Pancreas (tissue), 10 donors: ENCODE data around the gene SLMAP. TPM values are rescaled to one million over a fixed set of nuclear protein-coding genes. Genes with fewer than 3 reads are reported as not detected.

Experiments
- ATAC-seq, 4 donors: fragments of 200-7000 bp; cut with Tn5 transposase; one replicate each; pipeline versions ENCODE4 v1.8.0 to v1.9.1; 2020; ENCODE audit warnings: mild to moderate bottlenecking in 4 of 4, moderate library complexity in 4 of 4
- DNase-seq, 6 donors: peaks; one replicate each; pipeline ENCODE4 v3.0.0-alpha.2; 2020
- FAIRE-seq: peaks from 2 replicates; lab custom pipeline; 2012; peaks lifted over from hg19 to GRCh38; lab: Jason Lieb, UNC
- H3K27ac ChIP-seq, 4 donors: fragments of 200-600 bp; sonication (generic); 1 replicate in 3 of 4; 2 replicates in 1 of 4; pipeline versions ENCODE4 v1.5.0 to v1.8.0; 2020
- H3K27me3 ChIP-seq, 4 donors: fragments of 200-600 bp; one replicate each; pipeline ENCODE4 v1.8.0; 2021
- H3K36me3 ChIP-seq, 3 donors: fragments of 200-600 bp; sonication (generic) in 1 of 3; one replicate each; pipeline versions ENCODE4 v1.5.0 to v1.8.0; 2020 to 2021
- H3K4me1 ChIP-seq, 3 donors: fragments of 200-600 bp; one replicate each; pipeline ENCODE4 v1.8.0; 2021
- H3K4me3 ChIP-seq, 4 donors: fragments of 200-600 bp; sonication (generic) in 2 of 4; one replicate each; pipeline versions ENCODE4 v1.5.0 to v1.8.0; 2020 to 2021
- H3K9me3 ChIP-seq, 4 donors: fragments of 200-600 bp; one replicate each; pipeline ENCODE4 v1.8.0; 2021
- CTCF ChIP-seq, 4 donors: fragments of 200-600 bp; sonication (generic) in 3 of 4; IDR thresholded peaks; one replicate each; pipeline versions ENCODE4 v1.5.0 to v1.8.0; 2021; ENCODE audit warnings: antibody characterized with exemption in 4 of 4
- WGBS, 2 donors: extraction: QIAGEN DNeasy Blood & Tissue Kit; methylation state at CpG; one replicate each; pipeline ENCODE4 v1.1.7; 2013; 5-methylcytosine and 5-hydroxymethylcytosine counted together
- intact Hi-C, 3 donors: fragments of 100-400 bp; cut with DNase I; formaldehyde crosslinking; loops; one replicate each; pipeline versions ENCODE4 v1.11.1 to v1.14.2; 2022
- polyA plus RNA-seq, 2 donors: library from polyadenylated mRNA; stranded (reverse); fragments of 200-250 nt; gene quantifications; one replicate each; pipeline ENCODE4 v1.2.3, GENCODE V29; 2013
- total RNA-seq, 6 donors: library from RNA; stranded (reverse); fragmentation: NEBNext Ultra II Directional in 4 of 6; extraction: Animal tissue kit (Norgen Biotek cat#: 25700) in 4 of 6; gene quantifications; one replicate each; pipeline versions ENCODE4 v1.2.1 to v1.2.4, GENCODE V29; 2021 to 2023
- donor health status: healthy with polysubstance abuse.
- donor health status: DM: no; HTN: no; CAD: no; lungs with moderate emphysema.
- donor health status: DM: no; HTN: no; CAD: no.
- donor health status: control.
- donor health status: control.
- donor health status: Bipolar disorder and iron deficiency.
- donor health status: DM: yes; HTN: yes; CAD: no.
- donor health status: DM: no; HTN: no; CAD: no.
- donor health status: DM: no; HTN: no; CAD: no.
- donor health status: DM: yes; HTN: yes; CAD: no.

The SLMAP gene
- total and polyA plus RNA-seq, 8 donors = 9.0 to 39.6 (median 22.7) TPM

- Histone ChIP-seq H3K4me1 (peaks cover 10 to 18% (median 16%) of the 10 kb centered on the region in 3 donors), H3K4me3 (no peak overlapping the region), H3K9me3 (no peaks in the 10 kb centered on the region), H3K36me3 (no peaks in the 10 kb centered on the region), H3K27me3 (no peaks in the 10 kb centered on the region), H3K27ac (no peak overlapping the region)
- ATAC-seq = peak; percentile 69 to 86 (median 80)
- 76 to 79% methylated on average over 6 of the region's 6 CpGs for WGBS, 2 donors
- intact Hi-C loops = no loop called here
- peak in 2 of 6 donors; percentile 13 to 33 for DNase-seq
- TF ChIP-seq CTCF (IDR thresholded peaks at IDR 0.05) = no peak
- no peak for FAIRE-seq
These were observed 27.3 kb downstream of the SLMAP start for GRCh38 chr3:57783186-57784088.

GRCh38 chr3:57784089-57784735, 28.1 kb downstream of the SLMAP start:
- Histone ChIP-seq H3K36me3 (no peaks in the 10 kb centered on the region), H3K9me3 (no peaks in the 10 kb centered on the region), H3K27ac (no peak overlapping the region), H3K4me1 (peaks cover 10 to 16% (median 15%) of the 10 kb centered on the region in 3 donors), H3K4me3 (no peak overlapping the region), H3K27me3 (no peaks in the 10 kb centered on the region)
- no peak for TF ChIP-seq CTCF (IDR thresholded peaks at IDR 0.05)
- DNase-seq = no peak
- intact Hi-C loops = no loop called here
- 100% methylated on average over 1 of the region's 1 CpG for WGBS, 2 donors
- no peak for FAIRE-seq
- ATAC-seq = peak in 2 of 4 donors; percentile 10 to 19

DNA sequence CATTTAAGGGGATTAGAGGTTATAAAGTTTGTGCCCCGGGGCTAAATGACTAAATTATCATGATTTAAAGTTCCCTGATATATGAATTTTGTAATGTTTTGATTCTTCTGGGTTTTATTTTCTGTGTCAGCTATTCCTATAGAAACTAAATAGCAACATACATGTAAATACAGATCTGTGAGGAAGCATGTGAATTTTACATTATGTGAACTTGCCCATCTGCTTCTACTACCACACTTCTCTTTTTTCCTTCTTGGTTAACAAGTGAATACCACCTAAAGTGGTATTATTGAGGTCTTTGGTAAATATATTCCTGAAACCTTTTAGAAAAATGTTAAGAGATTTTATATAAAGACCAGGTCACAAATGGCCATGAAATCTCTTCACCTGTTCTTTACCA, 29.3 kb downstream of the SLMAP start:
- intact Hi-C loops = no loop called here
- FAIRE-seq (no peak), ATAC-seq (no peak), DNase-seq (no peak)
- 88 to 93% methylated on average over 1 of the region's 1 CpG for WGBS, 2 donors
- Histone ChIP-seq H3K4me3 (no peak overlapping the region), H3K27me3 (no peaks in the 10 kb centered on the region), H3K4me1 (peaks cover 10 to 16% (median 15%) of the 10 kb centered on the region in 3 donors), H3K27ac (no peak overlapping the region), H3K36me3 (no peaks in the 10 kb centered on the region), H3K9me3 (no peaks in the 10 kb centered on the region)
- no peak for TF ChIP-seq CTCF (IDR thresholded peaks at IDR 0.05)

GRCh38 chr3:57787867-57788623, 31.9 kb downstream of the SLMAP start:
- intact Hi-C loops = no loop called here
- no peak for FAIRE-seq
- TF ChIP-seq CTCF (IDR thresholded peaks at IDR 0.05) = no peak
- no peaks in the 10 kb centered on the region for H3K27me3 ChIP-seq
- no peaks in the 10 kb centered on the region for H3K36me3 ChIP-seq
- H3K4me1 ChIP-seq = peaks cover 10 to 28% (median 25%) of the 10 kb centered on the region in 3 donors
- ATAC-seq = peak in 3 of 4 donors; percentile 26 to 41 (median 38)
- H3K4me3 ChIP-seq = no peak overlapping the region
- WGBS, 2 donors = 56 to 57% methylated on average over 2 of the region's 2 CpGs
- H3K9me3 ChIP-seq = no peaks in the 10 kb centered on the region
- no peak for DNase-seq
- no peak overlapping the region for H3K27ac ChIP-seq
